ENCODE results near the gene KCNN2. TPM values are rescaled to one million over a fixed set of nuclear protein-coding genes. Genes with fewer than 3 reads are reported as not detected.

KCNN2 gene
- total RNA-seq, 1 experiment from 2014 or later: 11.9 TPM

DNA sequence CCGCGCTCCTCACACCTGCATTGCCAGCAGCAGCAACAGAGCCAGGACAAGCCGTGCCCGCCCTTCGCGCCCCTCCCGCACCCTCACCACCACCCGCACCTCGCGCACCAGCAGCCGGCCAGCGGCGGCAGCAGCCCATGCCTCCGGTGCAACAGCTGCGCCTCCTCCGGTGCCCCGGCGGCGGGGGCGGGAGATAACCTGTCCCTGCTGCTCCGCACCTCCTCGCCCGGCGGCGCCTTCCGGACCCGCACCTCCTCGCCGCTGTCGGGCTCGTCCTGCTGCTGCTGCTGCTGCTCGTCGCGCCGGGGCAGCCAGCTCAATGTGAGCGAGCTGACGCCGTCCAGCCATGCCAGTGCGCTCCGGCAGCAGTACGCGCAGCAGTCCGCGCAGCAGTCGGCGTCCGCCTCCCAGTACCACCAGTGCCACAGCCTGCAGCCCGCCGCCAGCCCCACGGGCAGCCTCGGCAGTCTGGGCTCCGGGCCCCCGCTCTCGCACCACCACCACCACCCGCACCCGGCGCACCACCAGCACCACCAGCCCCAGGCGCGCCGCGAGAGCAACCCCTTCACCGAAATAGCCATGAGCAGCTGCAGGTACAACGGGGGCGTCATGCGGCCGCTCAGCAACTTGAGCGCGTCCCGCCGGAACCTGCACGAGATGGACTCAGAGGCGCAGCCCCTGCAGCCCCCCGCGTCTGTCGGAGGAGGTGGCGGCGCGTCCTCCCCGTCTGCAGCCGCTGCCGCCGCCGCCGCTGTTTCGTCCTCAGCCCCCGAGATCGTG, 517 bp downstream of the KCNN2 start (continued):
- TF ChIP-seq, protein P1, sequence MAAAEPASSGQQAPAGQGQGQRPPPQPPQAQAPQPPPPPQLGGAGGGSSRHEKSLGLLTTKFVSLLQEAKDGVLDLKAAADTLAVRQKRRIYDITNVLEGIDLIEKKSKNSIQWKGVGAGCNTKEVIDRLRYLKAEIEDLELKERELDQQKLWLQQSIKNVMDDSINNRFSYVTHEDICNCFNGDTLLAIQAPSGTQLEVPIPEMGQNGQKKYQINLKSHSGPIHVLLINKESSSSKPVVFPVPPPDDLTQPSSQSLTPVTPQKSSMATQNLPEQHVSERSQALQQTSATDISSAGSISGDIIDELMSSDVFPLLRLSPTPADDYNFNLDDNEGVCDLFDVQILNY (CRISPR knock-in tag; IDR thresholded peaks at IDR 0.05): no peak
- TF ChIP-seq GABPB1 (CRISPR knock-in tag; IDR thresholded peaks at IDR 0.05) (no peak), RORB (CRISPR knock-in tag; IDR thresholded peaks at IDR 0.05) (no peak), NFE2L1 (CRISPR knock-in tag; IDR thresholded peaks at IDR 0.05) (no peak), ZBTB21 (CRISPR knock-in tag; IDR thresholded peaks at IDR 0.05; ENCODE audit: borderline replicate concordance) (0 out of 2 replicates have a peak, but pooled peaks have one; percentile 12), ETV6 (CRISPR knock-in tag; IDR thresholded peaks at IDR 0.05) (no peak), FOXP1 (CRISPR knock-in tag; IDR thresholded peaks at IDR 0.05; ENCODE audit: borderline replicate concordance) (peak; percentile 52), CREM (CRISPR knock-in tag; IDR thresholded peaks at IDR 0.05) (0 out of 2 replicates have a peak, but pooled peaks have one; percentile 36), IRF2 (CRISPR knock-in tag; IDR thresholded peaks at IDR 0.05; ENCODE audit: borderline replicate concordance, low read depth) (no peak), ZNF263 (CRISPR knock-in tag; IDR thresholded peaks at IDR 0.05; ENCODE audit: low read depth) (no peak), GTF2I (CRISPR knock-in tag; conservative IDR thresholded peaks at IDR 0.05) (no peak), TEAD4 (CRISPR knock-in tag; IDR thresholded peaks at IDR 0.05) (no peak; the same call in 1 of the 2 replicates), TEAD1 (CRISPR knock-in tag; IDR thresholded peaks at IDR 0.05) (no peak; the same call in none of the 2 replicates), GRHL2 (CRISPR knock-in tag; IDR thresholded peaks at IDR 0.05; ENCODE audit: insufficient replicate concordance, severe bottlenecking) (no peak), NR2C2 (CRISPR knock-in tag; IDR thresholded peaks at IDR 0.05) (no peak), ZNF232 (CRISPR knock-in tag; IDR thresholded peaks at IDR 0.05) (0 out of 2 replicates have a peak, but pooled peaks have one; percentile 17), SP1 (CRISPR knock-in tag; conservative IDR thresholded peaks at IDR 0.05) (peak; percentile 53; the same call in 1 of the 2 replicates)
- TF ChIP-seq, protein P2, sequence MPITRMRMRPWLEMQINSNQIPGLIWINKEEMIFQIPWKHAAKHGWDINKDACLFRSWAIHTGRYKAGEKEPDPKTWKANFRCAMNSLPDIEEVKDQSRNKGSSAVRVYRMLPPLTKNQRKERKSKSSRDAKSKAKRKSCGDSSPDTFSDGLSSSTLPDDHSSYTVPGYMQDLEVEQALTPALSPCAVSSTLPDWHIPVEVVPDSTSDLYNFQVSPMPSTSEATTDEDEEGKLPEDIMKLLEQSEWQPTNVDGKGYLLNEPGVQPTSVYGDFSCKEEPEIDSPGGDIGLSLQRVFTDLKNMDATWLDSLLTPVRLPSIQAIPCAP (CRISPR knock-in tag; IDR thresholded peaks at IDR 0.05): peak; percentile 28; the same call in 1 of the 2 replicates
- TF ChIP-seq, protein P3, sequence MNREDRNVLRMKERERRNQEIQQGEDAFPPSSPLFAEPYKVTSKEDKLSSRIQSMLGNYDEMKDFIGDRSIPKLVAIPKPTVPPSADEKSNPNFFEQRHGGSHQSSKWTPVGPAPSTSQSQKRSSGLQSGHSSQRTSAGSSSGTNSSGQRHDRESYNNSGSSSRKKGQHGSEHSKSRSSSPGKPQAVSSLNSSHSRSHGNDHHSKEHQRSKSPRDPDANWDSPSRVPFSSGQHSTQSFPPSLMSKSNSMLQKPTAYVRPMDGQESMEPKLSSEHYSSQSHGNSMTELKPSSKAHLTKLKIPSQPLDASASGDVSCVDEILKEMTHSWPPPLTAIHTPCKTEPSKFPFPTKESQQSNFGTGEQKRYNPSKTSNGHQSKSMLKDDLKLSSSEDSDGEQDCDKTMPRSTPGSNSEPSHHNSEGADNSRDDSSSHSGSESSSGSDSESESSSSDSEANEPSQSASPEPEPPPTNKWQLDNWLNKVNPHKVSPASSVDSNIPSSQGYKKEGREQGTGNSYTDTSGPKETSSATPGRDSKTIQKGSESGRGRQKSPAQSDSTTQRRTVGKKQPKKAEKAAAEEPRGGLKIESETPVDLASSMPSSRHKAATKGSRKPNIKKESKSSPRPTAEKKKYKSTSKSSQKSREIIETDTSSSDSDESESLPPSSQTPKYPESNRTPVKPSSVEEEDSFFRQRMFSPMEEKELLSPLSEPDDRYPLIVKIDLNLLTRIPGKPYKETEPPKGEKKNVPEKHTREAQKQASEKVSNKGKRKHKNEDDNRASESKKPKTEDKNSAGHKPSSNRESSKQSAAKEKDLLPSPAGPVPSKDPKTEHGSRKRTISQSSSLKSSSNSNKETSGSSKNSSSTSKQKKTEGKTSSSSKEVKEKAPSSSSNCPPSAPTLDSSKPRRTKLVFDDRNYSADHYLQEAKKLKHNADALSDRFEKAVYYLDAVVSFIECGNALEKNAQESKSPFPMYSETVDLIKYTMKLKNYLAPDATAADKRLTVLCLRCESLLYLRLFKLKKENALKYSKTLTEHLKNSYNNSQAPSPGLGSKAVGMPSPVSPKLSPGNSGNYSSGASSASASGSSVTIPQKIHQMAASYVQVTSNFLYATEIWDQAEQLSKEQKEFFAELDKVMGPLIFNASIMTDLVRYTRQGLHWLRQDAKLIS (CRISPR knock-in tag; IDR thresholded peaks at IDR 0.05; ENCODE audit: borderline replicate concordance): no peak; the same call in 1 of the 2 replicates
- TF ChIP-seq, protein P4, sequence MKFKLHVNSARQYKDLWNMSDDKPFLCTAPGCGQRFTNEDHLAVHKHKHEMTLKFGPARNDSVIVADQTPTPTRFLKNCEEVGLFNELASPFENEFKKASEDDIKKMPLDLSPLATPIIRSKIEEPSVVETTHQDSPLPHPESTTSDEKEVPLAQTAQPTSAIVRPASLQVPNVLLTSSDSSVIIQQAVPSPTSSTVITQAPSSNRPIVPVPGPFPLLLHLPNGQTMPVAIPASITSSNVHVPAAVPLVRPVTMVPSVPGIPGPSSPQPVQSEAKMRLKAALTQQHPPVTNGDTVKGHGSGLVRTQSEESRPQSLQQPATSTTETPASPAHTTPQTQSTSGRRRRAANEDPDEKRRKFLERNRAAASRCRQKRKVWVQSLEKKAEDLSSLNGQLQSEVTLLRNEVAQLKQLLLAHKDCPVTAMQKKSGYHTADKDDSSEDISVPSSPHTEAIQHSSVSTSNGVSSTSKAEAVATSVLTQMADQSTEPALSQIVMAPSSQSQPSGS (CRISPR knock-in tag; IDR thresholded peaks at IDR 0.05; ENCODE audit: borderline replicate concordance, low read depth): no peak
- TF ChIP-seq, protein P5, sequence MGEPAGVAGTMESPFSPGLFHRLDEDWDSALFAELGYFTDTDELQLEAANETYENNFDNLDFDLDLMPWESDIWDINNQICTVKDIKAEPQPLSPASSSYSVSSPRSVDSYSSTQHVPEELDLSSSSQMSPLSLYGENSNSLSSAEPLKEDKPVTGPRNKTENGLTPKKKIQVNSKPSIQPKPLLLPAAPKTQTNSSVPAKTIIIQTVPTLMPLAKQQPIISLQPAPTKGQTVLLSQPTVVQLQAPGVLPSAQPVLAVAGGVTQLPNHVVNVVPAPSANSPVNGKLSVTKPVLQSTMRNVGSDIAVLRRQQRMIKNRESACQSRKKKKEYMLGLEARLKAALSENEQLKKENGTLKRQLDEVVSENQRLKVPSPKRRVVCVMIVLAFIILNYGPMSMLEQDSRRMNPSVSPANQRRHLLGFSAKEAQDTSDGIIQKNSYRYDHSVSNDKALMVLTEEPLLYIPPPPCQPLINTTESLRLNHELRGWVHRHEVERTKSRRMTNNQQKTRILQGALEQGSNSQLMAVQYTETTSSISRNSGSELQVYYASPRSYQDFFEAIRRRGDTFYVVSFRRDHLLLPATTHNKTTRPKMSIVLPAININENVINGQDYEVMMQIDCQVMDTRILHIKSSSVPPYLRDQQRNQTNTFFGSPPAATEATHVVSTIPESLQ (CRISPR knock-in tag; IDR thresholded peaks at IDR 0.05): no peak
- TF ChIP-seq, protein P6, sequence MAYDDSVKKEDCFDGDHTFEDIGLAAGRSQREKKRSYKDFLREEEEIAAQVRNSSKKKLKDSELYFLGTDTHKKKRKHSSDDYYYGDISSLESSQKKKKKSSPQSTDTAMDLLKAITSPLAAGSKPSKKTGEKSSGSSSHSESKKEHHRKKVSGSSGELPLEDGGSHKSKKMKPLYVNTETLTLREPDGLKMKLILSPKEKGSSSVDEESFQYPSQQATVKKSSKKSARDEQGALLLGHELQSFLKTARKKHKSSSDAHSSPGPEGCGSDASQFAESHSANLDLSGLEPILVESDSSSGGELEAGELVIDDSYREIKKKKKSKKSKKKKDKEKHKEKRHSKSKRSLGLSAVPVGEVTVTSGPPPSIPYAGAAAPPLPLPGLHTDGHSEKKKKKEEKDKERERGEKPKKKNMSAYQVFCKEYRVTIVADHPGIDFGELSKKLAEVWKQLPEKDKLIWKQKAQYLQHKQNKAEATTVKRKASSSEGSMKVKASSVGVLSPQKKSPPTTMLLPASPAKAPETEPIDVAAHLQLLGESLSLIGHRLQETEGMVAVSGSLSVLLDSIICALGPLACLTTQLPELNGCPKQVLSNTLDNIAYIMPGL (CRISPR knock-in tag; IDR thresholded peaks at IDR 0.05): peak; percentile 66; the same call in 1 of the 2 replicates
- TF ChIP-seq, protein P7, sequence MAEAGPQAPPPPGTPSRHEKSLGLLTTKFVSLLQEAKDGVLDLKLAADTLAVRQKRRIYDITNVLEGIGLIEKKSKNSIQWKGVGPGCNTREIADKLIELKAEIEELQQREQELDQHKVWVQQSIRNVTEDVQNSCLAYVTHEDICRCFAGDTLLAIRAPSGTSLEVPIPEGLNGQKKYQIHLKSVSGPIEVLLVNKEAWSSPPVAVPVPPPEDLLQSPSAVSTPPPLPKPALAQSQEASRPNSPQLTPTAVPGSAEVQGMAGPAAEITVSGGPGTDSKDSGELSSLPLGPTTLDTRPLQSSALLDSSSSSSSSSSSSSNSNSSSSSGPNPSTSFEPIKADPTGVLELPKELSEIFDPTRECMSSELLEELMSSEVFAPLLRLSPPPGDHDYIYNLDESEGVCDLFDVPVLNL (CRISPR knock-in tag; IDR thresholded peaks at IDR 0.05; ENCODE audit: borderline replicate concordance, low read depth): no peak
